Neural crest cell (in vitro differentiated cells): ENCODE data around the gene CUX1. TPM values are rescaled to one million over a fixed set of nuclear protein-coding genes. Genes with fewer than 3 reads are reported as not detected.

Source experiments
- DNase-seq: peaks from one replicate; pipeline ENCODE4 v3.0.0; 2021; ENCODE audit warnings: low read depth, mixed read lengths, low spot score
- H3K27ac Mint-ChIP-seq: one replicate; pipeline ENCODE4 v1.8.0; 2021; ENCODE audit warnings: mild to moderate bottlenecking, mixed read lengths; ENCODE audit not compliant: unreplicated experiment
- H3K27me3 Mint-ChIP-seq: 2 replicates; pipeline ENCODE4 v1.8.0; 2021; ENCODE audit warnings: low read depth, mild to moderate bottlenecking, mixed read lengths
- H3K36me3 Mint-ChIP-seq: 2 replicates; pipeline ENCODE4 v1.8.0; 2021; ENCODE audit warnings: low read depth, mild to moderate bottlenecking, mixed read lengths
- H3K4me1 Mint-ChIP-seq: 2 replicates; pipeline ENCODE4 v1.8.0; 2021; ENCODE audit warnings: mixed read lengths
- H3K4me3 Mint-ChIP-seq: one replicate; pipeline ENCODE4 v1.8.0; 2021; ENCODE audit warnings: mild to moderate bottlenecking, mixed read lengths
- H3K9me3 Mint-ChIP-seq: 2 replicates; pipeline ENCODE4 v1.8.0; 2021; ENCODE audit warnings: mixed read lengths
- total RNA-seq: library from RNA; stranded (reverse); gene quantifications from 2 replicates; pipeline ENCODE4 v1.2.1, GENCODE V29; 2021
- TF ChIP-seq, protein P1 (sequence below): fragments of 200-600 bp; sonication (generic); conservative IDR thresholded peaks from 2 replicates; pipeline ENCODE4 v1.5.0; 2021; ENCODE audit warnings: antibody characterized with exemption, mild to moderate bottlenecking

The CUX1 gene
- total RNA-seq, 1 donor from 2014 or later = 60.0 TPM

DNA sequence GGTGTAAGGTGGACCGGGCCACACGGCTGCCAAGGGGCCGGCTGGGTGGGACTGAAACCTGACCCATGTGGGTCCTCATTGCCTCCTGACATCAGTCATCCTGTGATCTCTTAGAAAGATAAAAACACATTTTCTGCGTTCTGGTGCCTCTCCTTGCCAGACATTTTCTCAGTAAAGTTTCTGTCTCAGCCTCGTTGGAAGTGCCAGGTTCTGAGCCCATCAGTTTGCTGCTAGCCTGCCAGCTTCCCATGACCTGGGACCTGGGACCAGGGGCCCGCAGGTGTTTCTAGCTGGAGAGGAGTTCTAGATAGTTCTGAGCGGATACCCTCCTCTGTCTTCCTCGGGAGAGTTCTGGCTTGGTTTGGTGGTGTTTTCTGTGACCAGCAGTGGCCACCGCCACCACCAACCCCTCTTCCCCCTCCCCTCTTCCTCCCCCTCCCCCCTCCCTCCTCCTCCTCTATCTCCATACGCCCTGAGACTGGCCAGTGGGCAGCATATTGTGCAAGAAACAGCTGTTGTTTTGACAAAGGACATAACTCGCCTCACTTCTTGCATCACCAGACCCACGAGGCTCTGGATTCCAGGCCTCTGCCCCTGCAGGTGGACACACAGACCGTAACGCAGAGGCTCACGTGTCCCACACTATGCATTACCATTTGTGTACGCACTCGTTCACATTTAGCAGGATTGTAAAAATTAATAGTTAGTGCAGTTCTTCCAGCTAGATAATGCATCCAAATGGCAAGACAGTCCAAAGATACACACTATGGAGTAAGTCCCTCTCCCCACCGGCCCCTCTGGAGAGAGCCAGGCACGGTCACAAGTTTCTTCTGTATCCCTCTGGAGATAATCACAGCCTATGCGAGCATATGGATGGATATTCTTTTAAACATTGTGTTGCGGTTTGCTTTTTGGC, 94.6 kb downstream of the CUX1 start:
- H3K4me3 Mint-ChIP-seq = no peak overlapping the region
- DNase-seq = no peak
- peaks cover 20% of the 10 kb centered on the region for H3K4me1 Mint-ChIP-seq
- H3K36me3 Mint-ChIP-seq = peaks cover 4% of the 10 kb centered on the region
- H3K27me3 Mint-ChIP-seq = no peaks in the 10 kb centered on the region
- TF ChIP-seq, protein P1, sequence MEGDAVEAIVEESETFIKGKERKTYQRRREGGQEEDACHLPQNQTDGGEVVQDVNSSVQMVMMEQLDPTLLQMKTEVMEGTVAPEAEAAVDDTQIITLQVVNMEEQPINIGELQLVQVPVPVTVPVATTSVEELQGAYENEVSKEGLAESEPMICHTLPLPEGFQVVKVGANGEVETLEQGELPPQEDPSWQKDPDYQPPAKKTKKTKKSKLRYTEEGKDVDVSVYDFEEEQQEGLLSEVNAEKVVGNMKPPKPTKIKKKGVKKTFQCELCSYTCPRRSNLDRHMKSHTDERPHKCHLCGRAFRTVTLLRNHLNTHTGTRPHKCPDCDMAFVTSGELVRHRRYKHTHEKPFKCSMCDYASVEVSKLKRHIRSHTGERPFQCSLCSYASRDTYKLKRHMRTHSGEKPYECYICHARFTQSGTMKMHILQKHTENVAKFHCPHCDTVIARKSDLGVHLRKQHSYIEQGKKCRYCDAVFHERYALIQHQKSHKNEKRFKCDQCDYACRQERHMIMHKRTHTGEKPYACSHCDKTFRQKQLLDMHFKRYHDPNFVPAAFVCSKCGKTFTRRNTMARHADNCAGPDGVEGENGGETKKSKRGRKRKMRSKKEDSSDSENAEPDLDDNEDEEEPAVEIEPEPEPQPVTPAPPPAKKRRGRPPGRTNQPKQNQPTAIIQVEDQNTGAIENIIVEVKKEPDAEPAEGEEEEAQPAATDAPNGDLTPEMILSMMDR = no peak
- H3K9me3 Mint-ChIP-seq = no peaks in the 10 kb centered on the region
- H3K27ac Mint-ChIP-seq = peak overlapping the region; percentile 95

DNA sequence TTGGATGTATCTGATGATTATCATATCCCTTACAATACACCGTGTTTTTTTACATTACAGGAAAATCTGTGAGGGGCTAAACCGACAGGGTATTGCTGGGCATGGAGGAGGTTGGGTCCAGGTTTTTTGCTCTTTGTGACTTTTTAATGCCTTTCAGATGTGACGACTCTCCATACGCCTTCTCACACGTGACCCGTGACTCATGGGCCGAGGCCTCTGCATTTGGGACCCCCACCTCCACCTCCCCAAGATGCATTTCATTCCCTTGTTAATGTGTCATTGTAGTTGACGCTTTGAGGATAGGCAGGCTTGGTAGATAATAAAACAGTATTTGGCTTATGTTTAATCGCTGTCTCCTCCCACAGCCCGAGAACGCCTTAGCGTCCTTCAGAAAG, 95.3 kb downstream of the CUX1 start:
- Mint-ChIP-seq H3K9me3 (no peaks in the 10 kb centered on the region), H3K27ac (peak overlapping the region; percentile 95), H3K4me1 (peaks cover 20% of the 10 kb centered on the region), H3K27me3 (no peaks in the 10 kb centered on the region), H3K36me3 (peaks cover 4% of the 10 kb centered on the region), H3K4me3 (no peak overlapping the region)
- no peak for DNase-seq
- TF ChIP-seq, protein P1 = no peak

DNA sequence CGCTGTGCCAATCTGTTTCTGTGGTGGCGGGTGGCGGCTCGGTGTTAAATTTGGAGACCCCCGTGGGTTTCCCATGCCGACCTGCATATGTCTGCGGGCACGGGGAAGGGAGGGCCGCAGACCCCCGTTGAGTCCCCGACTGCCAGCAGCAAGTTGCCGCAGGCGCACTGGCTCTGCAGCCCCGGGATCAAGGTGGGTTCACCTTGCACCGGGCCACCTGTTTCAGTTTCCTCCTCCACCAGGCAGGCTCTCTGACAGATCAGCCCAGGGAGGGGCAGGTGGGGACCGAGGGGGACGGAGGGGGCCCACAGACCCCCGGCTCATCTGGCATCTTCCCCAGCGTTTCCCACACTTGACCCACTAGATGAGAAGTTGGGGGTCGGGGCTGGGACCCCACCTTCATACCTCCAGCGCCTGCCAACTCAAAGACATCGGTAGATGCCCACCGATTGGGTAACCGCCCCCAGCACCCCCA, 95.9 kb downstream of the CUX1 start:
- peaks cover 4% of the 10 kb centered on the region for H3K36me3 Mint-ChIP-seq
- TF ChIP-seq, protein P1 = no peak
- no peaks in the 10 kb centered on the region for H3K9me3 Mint-ChIP-seq
- H3K27me3 Mint-ChIP-seq = no peaks in the 10 kb centered on the region
- no peak for DNase-seq
- H3K4me1 Mint-ChIP-seq = peaks cover 20% of the 10 kb centered on the region
- H3K4me3 Mint-ChIP-seq = no peak overlapping the region
- H3K27ac Mint-ChIP-seq = no peak overlapping the region

DNA sequence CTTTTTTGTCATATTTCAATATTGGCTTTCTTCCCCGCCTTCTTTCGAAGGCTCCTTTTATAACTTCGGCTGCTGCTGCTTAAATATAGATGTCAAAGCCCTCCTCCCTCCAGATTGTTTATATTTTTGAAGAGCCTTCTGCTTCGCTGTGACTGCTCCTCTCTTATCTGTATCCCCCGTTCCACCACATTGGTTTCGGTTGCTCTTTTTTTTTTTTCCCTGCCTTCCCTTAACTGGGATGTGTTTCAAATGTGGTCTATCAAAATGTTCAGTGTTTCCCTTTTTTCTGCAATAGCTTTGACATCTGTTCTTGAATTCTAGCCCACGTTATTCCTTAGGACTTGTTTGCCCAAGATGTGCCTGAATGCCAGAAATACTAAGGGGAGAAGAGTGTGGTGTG, 96.4 kb downstream of the CUX1 start:
- Mint-ChIP-seq H3K4me1 (peaks cover 20% of the 10 kb centered on the region), H3K27ac (no peak overlapping the region)
- TF ChIP-seq, protein P1 = no peak

DNA sequence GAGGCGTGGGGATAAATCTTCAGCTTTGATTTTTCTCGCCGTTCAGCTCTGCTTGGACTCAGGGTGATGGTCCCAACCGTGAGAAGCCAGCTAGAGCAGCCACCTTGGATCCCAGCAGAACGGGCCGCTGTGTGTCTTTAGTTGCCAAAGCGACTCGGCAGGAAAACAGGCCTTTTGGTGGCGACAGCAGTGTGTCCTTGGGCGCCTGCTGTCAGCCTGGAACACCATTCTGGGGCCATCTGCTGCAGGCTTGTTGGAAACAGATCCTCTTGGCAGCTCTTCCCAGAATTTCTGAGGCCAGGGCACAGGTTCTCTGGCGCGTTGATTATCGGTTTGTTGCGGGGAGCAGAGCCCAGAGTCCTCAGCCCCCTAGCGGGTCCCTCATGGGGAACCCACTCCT, 97.6 kb downstream of the CUX1 start:
- DNase-seq = no peak
- TF ChIP-seq, protein P1 = no peak
- Mint-ChIP-seq H3K36me3 (peaks cover 4% of the 10 kb centered on the region), H3K27ac (no peak overlapping the region), H3K4me1 (peaks cover 25% of the 10 kb centered on the region), H3K9me3 (no peaks in the 10 kb centered on the region), H3K27me3 (no peaks in the 10 kb centered on the region), H3K4me3 (no peak overlapping the region)

More for the DNA sequence above, 96.4 kb downstream of the CUX1 start:
- no peak overlapping the region for H3K4me3 Mint-ChIP-seq
- no peak for DNase-seq
- peaks cover 4% of the 10 kb centered on the region for H3K36me3 Mint-ChIP-seq
- H3K27me3 Mint-ChIP-seq = no peaks in the 10 kb centered on the region
- H3K9me3 Mint-ChIP-seq = no peaks in the 10 kb centered on the region
